SU-DHL-6 (cell line): ENCODE results near the gene ECSCR.

Source experiments
- H2AFZ ChIP-seq: fragments of 200-600 bp; sonication (generic); 2 replicates; pipeline ENCODE4 v1.6.1; 2014; ENCODE audit warnings: low read depth, mild to moderate bottlenecking, moderate library complexity, mixed read lengths, antibody characterized with exemption, low read length; ENCODE audit not compliant: severe bottlenecking
- H3F3A ChIP-seq: fragments of 200-600 bp; shearing (Covaris generic); 2 replicates; pipeline ENCODE4 v1.6.0; 2016; ENCODE audit warnings: antibody characterized with exemption, mild to moderate bottlenecking; ENCODE audit not compliant: insufficient read depth
- H3K27ac ChIP-seq: fragments of 200-600 bp; sonication (generic); 2 replicates; pipeline ENCODE4 v1.5.1; 2016; ENCODE audit warnings: low read depth, mild to moderate bottlenecking, low read length, moderate library complexity, mixed read lengths
- H3K27me3 ChIP-seq: fragments of 200-600 bp; sonication (generic), shearing (Covaris generic); 2 replicates; pipeline ENCODE4 v1.6.0; 2014; ENCODE audit warnings: mild to moderate bottlenecking, low read length
- H3K36me3 ChIP-seq: fragments of 200-600 bp; sonication (generic); 2 replicates; pipeline ENCODE4 v1.6.1; 2014; ENCODE audit warnings: mild to moderate bottlenecking, low read length, mixed read lengths
- H3K4me2 ChIP-seq: fragments of 300-600, 200-600 bp; shearing (Covaris generic), sonication (generic); 2 replicates; pipeline ENCODE4 v1.6.0; 2014; ENCODE audit warnings: low read length, low read depth, mild to moderate bottlenecking; ENCODE audit not compliant: poor library complexity, severe bottlenecking
- H3K4me3 ChIP-seq: fragments of 200-600 bp; sonication (generic); 2 replicates; pipeline ENCODE4 v1.5.1; 2014; ENCODE audit warnings: antibody characterized with exemption, low read length, mild to moderate bottlenecking, mixed read lengths; ENCODE audit not compliant: insufficient read depth, poor library complexity, severe bottlenecking
- H3K79me2 ChIP-seq: fragments of 200-600 bp; sonication (generic); 2 replicates; pipeline ENCODE4 v1.6.1; 2014; ENCODE audit warnings: mild to moderate bottlenecking, low read length, moderate library complexity; ENCODE audit not compliant: insufficient read depth
- H3K9ac ChIP-seq: fragments of 200-600 bp; sonication (generic); 2 replicates; pipeline ENCODE4 v1.7.0; 2014; ENCODE audit warnings: mild to moderate bottlenecking, low read length
- H3K9me2 ChIP-seq: fragments of 200-600 bp; sonication (generic); replicated peaks from 2 replicates; pipeline ENCODE4 v1.6.1; 2014; ENCODE audit warnings: low read length; ENCODE audit not compliant: insufficient read depth
- H3K9me3 ChIP-seq: fragments of 200-600 bp; sonication (generic); 2 replicates; pipeline ENCODE4 v1.6.1; 2014; ENCODE audit warnings: low read length, mixed read lengths; ENCODE audit not compliant: insufficient read depth
- H4K20me1 ChIP-seq: fragments of 200-600 bp; sonication (generic); 2 replicates; pipeline ENCODE4 v1.6.1; 2014; ENCODE audit warnings: low read depth, mild to moderate bottlenecking, antibody characterized with exemption, low read length, moderate library complexity, mixed read lengths
- CTCF ChIP-seq: fragments of 200-600 bp; sonication (generic); IDR thresholded peaks from one replicate; pipeline ENCODE4 v1.5.1; 2017; ENCODE audit warnings: antibody characterized with exemption, mild to moderate bottlenecking, low read length, moderate library complexity; ENCODE audit not compliant: insufficient read depth, poor library complexity, severe bottlenecking
- EZH2phosphoT487 ChIP-seq: fragments of 200-600 bp; sonication (generic), shearing (Covaris generic); conservative IDR thresholded peaks from 2 replicates; pipeline ENCODE4 v1.6.1; 2018; ENCODE audit warnings: mild to moderate bottlenecking, antibody characterized with exemption, low read length, moderate library complexity, mixed read lengths

The ECSCR gene

DNA sequence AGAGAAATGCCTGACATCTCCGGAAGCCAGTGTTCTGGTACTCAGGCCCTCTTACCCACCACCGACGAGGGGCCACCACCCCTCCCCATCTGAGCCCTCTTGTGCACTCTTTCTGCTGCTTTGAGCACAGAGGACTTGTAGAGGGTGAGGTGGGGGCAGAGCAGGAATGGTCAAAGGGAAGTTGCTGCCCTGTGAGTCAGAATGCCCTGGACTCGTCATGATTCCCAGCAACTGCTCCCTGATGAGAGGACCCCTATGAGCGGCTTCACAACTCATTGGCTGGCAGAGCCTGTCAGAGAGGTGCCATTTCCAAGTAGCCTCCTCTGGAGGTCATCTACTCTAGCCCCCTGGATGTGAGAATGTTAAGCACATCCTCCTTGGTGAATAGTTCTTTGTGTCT, 845 bp downstream of the ECSCR start:
- H4K20me1 ChIP-seq = no peaks in the 10 kb centered on the region
- H3K27ac ChIP-seq = no peak overlapping the region
- no peaks in the 10 kb centered on the region for H3K79me2 ChIP-seq
- no peaks in the 10 kb centered on the region for H3K9me3 ChIP-seq
- H3K36me3 ChIP-seq = no peaks in the 10 kb centered on the region
- no peaks in the 10 kb centered on the region for H3K27me3 ChIP-seq
- no peaks in the 10 kb centered on the region for H3K9me2 ChIP-seq
- TF ChIP-seq CTCF = no peak
- TF ChIP-seq EZH2phosphoT487 = no peak
- H3F3A ChIP-seq = no peaks in the 10 kb centered on the region
- no peak overlapping the region for H3K9ac ChIP-seq
- no peak overlapping the region for H3K4me3 ChIP-seq
- no peak overlapping the region for H3K4me2 ChIP-seq
- H2AFZ ChIP-seq = no peak overlapping the region

DNA sequence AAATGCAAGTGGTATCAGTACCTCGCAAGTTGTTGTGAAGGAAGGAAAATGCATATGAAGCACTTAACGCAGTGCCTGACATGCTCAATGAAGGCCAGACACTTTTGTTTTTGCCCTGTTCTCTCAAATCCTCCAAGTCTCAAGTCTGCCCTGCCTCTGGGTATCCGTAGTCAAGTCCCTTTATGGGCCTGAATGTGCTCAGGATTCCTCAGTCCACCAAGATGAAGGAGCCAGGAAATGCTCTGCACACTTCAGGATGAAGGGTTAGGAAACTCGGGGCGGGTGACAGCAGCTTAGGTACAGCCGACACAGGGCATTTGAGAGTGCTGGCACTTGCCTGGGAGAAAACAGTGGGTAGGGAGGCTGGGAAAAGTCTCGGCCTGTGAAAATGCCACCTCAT, 1.4 kb downstream of the ECSCR start:
- Histone ChIP-seq H3K4me2 (no peak overlapping the region), H3K27ac (no peak overlapping the region), H3K9me3 (no peaks in the 10 kb centered on the region), H3F3A (no peaks in the 10 kb centered on the region), H2AFZ (no peak overlapping the region), H4K20me1 (no peaks in the 10 kb centered on the region), H3K79me2 (no peaks in the 10 kb centered on the region), H3K36me3 (no peaks in the 10 kb centered on the region), H3K27me3 (no peaks in the 10 kb centered on the region), H3K4me3 (no peak overlapping the region), H3K9ac (no peak overlapping the region), H3K9me2 (no peaks in the 10 kb centered on the region)
- TF ChIP-seq EZH2phosphoT487 (no peak), CTCF (no peak)

DNA sequence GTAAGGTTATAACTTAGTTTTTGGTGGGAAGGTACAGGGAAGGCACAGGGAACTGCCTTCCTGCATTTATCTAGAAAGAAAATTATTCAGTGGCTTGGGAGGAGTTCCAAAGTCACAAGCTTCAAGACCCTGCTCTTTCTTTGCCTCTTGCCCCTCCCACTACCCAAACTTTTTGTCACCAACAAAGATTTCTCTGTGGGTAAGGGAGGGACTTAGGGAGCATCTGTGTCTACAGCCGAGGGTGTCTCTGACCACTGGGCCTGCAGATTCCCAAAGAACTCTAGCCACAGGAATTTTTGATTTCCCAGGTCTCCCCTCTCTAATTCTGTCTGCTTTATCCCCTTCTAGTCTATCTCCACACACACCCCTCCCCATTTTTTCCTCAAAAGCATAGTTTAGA, 2.1 kb downstream of the ECSCR start:
- no peak overlapping the region for H3K4me3 ChIP-seq
- H3F3A ChIP-seq = no peaks in the 10 kb centered on the region
- H3K36me3 ChIP-seq = no peaks in the 10 kb centered on the region
- H3K27ac ChIP-seq = no peak overlapping the region
- H4K20me1 ChIP-seq = no peaks in the 10 kb centered on the region
- H3K4me2 ChIP-seq = no peak overlapping the region
- no peaks in the 10 kb centered on the region for H3K79me2 ChIP-seq
- H3K9me2 ChIP-seq = no peaks in the 10 kb centered on the region
- no peak overlapping the region for H3K9ac ChIP-seq
- no peaks in the 10 kb centered on the region for H3K9me3 ChIP-seq
- H2AFZ ChIP-seq = no peak overlapping the region
- H3K27me3 ChIP-seq = no peaks in the 10 kb centered on the region
- TF ChIP-seq CTCF (no peak), EZH2phosphoT487 (no peak)
